Type B pancreatic cell (in vitro differentiated cells): ENCODE data around the gene KIF13A. TPM values are rescaled to one million over a fixed set of nuclear protein-coding genes. Genes with fewer than 3 reads are reported as not detected.
A peak's percentile ranks its signal among the peaks of the same experiment; 100 is the strongest.

Source experiments
- DNase-seq: peaks from one replicate; pipeline ENCODE4 v3.0.0; 2021; ENCODE audit warnings: mixed read lengths; ENCODE audit not compliant: unreplicated experiment; ENCODE audit errors: extremely low spot score
- H3K27ac Mint-ChIP-seq: 2 replicates; pipeline ENCODE4 v1.8.0; 2021; ENCODE audit warnings: mild to moderate bottlenecking, mixed read lengths
- H3K27me3 Mint-ChIP-seq: 2 replicates; pipeline ENCODE4 v1.8.0; 2021; ENCODE audit warnings: mixed read lengths
- H3K36me3 Mint-ChIP-seq: 2 replicates; pipeline ENCODE4 v1.8.0; 2021; ENCODE audit warnings: mixed read lengths
- H3K4me1 Mint-ChIP-seq: one replicate; pipeline ENCODE4 v1.8.0; 2021; ENCODE audit warnings: mixed read lengths; ENCODE audit not compliant: unreplicated experiment
- H3K4me3 Mint-ChIP-seq: 2 replicates; pipeline ENCODE4 v1.8.0; 2021; ENCODE audit warnings: mild to moderate bottlenecking, mixed read lengths
- H3K9me3 Mint-ChIP-seq: 2 replicates; pipeline ENCODE4 v1.8.0; 2021; ENCODE audit warnings: mixed read lengths
- CTCF ChIP-seq: fragments of 200-600 bp; sonication (generic); conservative IDR thresholded peaks from 2 replicates; pipeline ENCODE4 v1.5.0; 2021; ENCODE audit warnings: antibody characterized with exemption, mild to moderate bottlenecking
- total RNA-seq: library from RNA; stranded (reverse); gene quantifications from 2 replicates; pipeline ENCODE4 v1.2.1, GENCODE V29; 2021; ENCODE audit warnings: low replicate concordance

KIF13A gene
- total RNA-seq, 1 donor from 2014 or later: 36.9 TPM

DNA sequence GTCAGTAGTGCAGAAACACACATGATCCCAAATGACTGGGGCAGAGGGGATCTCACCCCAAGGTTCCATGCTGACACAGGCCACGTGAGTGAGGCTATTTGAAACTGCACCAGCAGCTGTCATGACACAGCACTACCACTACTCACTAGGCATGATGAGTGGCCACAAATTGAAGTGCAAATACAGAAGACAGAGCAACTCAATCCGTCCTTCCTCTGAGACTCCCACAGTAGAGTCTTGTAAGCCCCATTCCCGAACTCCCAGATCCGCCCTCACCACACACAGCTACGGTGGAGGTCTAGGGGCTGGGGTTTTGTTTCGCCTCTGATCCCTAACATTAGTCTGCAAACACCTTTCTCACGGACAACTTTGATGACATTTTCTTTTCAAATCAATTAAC, 167.4 kb downstream of the KIF13A start:
- H3K36me3 Mint-ChIP-seq: peaks cover 14% of the 10 kb centered on the region
- H3K27ac Mint-ChIP-seq: peak overlapping the region; percentile 14
- H3K4me1 Mint-ChIP-seq: peaks cover 9% of the 10 kb centered on the region
- H3K9me3 Mint-ChIP-seq: no peaks in the 10 kb centered on the region
- no peak for DNase-seq
- no peaks in the 10 kb centered on the region for H3K27me3 Mint-ChIP-seq
- no peak overlapping the region for H3K4me3 Mint-ChIP-seq
- no peak for TF ChIP-seq CTCF

GRCh38 chr6:17817763-17818162, 169.7 kb downstream of the KIF13A start:
- H3K27me3 Mint-ChIP-seq: no peaks in the 10 kb centered on the region
- H3K27ac Mint-ChIP-seq: no peak overlapping the region
- TF ChIP-seq CTCF: no peak
- H3K4me3 Mint-ChIP-seq: no peak overlapping the region
- no peaks in the 10 kb centered on the region for H3K9me3 Mint-ChIP-seq
- H3K36me3 Mint-ChIP-seq: peaks cover 17% of the 10 kb centered on the region
- peaks cover 9% of the 10 kb centered on the region for H3K4me1 Mint-ChIP-seq
- DNase-seq: no peak

GRCh38 chr6:17816921-17817611, 170.4 kb downstream of the KIF13A start:
- Mint-ChIP-seq H3K4me3 (no peak overlapping the region), H3K27me3 (no peaks in the 10 kb centered on the region), H3K4me1 (peaks cover 9% of the 10 kb centered on the region), H3K36me3 (peaks cover 24% of the 10 kb centered on the region), H3K9me3 (no peaks in the 10 kb centered on the region), H3K27ac (peak overlapping the region; percentile 48)
- no peak for DNase-seq
- TF ChIP-seq CTCF: no peak

- H3K27ac Mint-ChIP-seq: no peak overlapping the region
- no peak for DNase-seq
- H3K27me3 Mint-ChIP-seq: no peaks in the 10 kb centered on the region
- no peak for TF ChIP-seq CTCF
- H3K4me1 Mint-ChIP-seq: peaks cover 9% of the 10 kb centered on the region
- peaks cover 33% of the 10 kb centered on the region for H3K36me3 Mint-ChIP-seq
- no peaks in the 10 kb centered on the region for H3K9me3 Mint-ChIP-seq
- no peak overlapping the region for H3K4me3 Mint-ChIP-seq
Measured at GRCh38 chr6:17813542-17813941, 173.9 kb downstream of the KIF13A start.

DNA sequence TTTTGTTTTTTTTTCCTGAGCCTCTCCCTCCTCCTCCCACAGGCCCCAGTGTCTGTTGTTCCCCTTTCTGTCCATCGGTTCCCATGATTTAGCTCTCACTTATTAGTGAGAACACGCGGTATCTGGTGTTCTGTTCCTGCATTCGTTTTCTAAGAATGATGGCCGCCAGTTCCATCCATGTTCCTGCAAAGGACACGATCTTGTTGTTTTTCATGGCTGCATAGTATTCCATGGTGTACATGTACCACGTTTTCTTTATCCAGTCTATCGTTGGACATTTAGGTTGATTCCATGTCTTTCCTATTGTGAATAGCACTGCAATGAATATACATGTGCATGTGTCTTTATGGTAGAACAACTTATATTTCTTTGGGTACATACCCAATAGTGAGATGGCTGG, 175.1 kb downstream of the KIF13A start:
- no peak overlapping the region for H3K4me3 Mint-ChIP-seq

More for the DNA sequence above, 175.1 kb downstream of the KIF13A start:
- H3K36me3 Mint-ChIP-seq: peaks cover 38% of the 10 kb centered on the region
- H3K4me1 Mint-ChIP-seq: peaks cover 5% of the 10 kb centered on the region
- H3K27me3 Mint-ChIP-seq: no peaks in the 10 kb centered on the region
- DNase-seq: no peak
- no peak for TF ChIP-seq CTCF
- H3K27ac Mint-ChIP-seq: no peak overlapping the region
- H3K9me3 Mint-ChIP-seq: no peaks in the 10 kb centered on the region
